Smooth muscle cell (in vitro differentiated cells): ENCODE data around the gene CAPN6. TPM values are rescaled to one million over a fixed set of nuclear protein-coding genes. Genes with fewer than 3 reads are reported as not detected.

Experiments used
- DNase-seq: peaks from one replicate; lab custom pipeline; 2025; ENCODE audit not compliant: unreplicated experiment; lab: John Stamatoyannopoulos, UW
- H2AFZ ChIP-seq: fragments of 200-600 bp; sonication (generic); 2 replicates; pipeline ENCODE4 v1.6.0; 2016; ENCODE audit warnings: antibody characterized with exemption, low read depth, mild to moderate bottlenecking
- H3F3A ChIP-seq: fragments of 200-600 bp; sonication (generic); 2 replicates; pipeline ENCODE4 v1.6.0; 2017; ENCODE audit warnings: antibody characterized with exemption, low read depth
- H3K27ac ChIP-seq: fragments of 200-600 bp; sonication (generic); 2 replicates; pipeline ENCODE4 v1.5.1; 2016; ENCODE audit warnings: low read depth, mild to moderate bottlenecking
- H3K27me3 ChIP-seq: fragments of 200-600 bp; sonication (generic); 2 replicates; pipeline ENCODE4 v1.6.1; 2016; ENCODE audit warnings: low read depth, mild to moderate bottlenecking
- H3K36me3 ChIP-seq: fragments of 200-600 bp; sonication (generic); 2 replicates; pipeline ENCODE4 v1.5.1; 2016; ENCODE audit warnings: low read depth
- H3K4me1 ChIP-seq: fragments of 200-600 bp; sonication (generic); 2 replicates; pipeline ENCODE4 v1.5.1; 2016; ENCODE audit warnings: low read depth
- H3K4me2 ChIP-seq: fragments of 200-600 bp; sonication (generic); 2 replicates; pipeline ENCODE4 v1.6.0; 2016; ENCODE audit warnings: mild to moderate bottlenecking
- H3K4me3 ChIP-seq: fragments of 200-600 bp; sonication (generic); 2 replicates; pipeline ENCODE4 v1.5.1; 2016; ENCODE audit warnings: mild to moderate bottlenecking
- H3K79me2 ChIP-seq: fragments of 200-600 bp; sonication (generic); 2 replicates; pipeline ENCODE4 v1.6.0; 2016; ENCODE audit warnings: low read depth, mild to moderate bottlenecking
- H3K9ac ChIP-seq: fragments of 200-600 bp; sonication (generic); 2 replicates; pipeline ENCODE4 v1.6.0; 2016; ENCODE audit warnings: low read depth
- H3K9me3 ChIP-seq: fragments of 200-600 bp; sonication (generic); replicated peaks from 2 replicates; pipeline ENCODE4 v1.5.1; 2016; ENCODE audit warnings: low read depth
- H4K20me1 ChIP-seq: fragments of 200-600 bp; sonication (generic); 2 replicates; pipeline ENCODE4 v1.6.0; 2016; ENCODE audit warnings: low read depth
- CTCF ChIP-seq: fragments of 200-600 bp; sonication (generic); IDR thresholded peaks from 2 replicates; pipeline ENCODE4 v1.5.1; 2017; ENCODE audit warnings: borderline replicate concordance, mild to moderate bottlenecking, antibody characterized with exemption; ENCODE audit not compliant: insufficient read depth, poor library complexity, severe bottlenecking
- WGBS: methylation state at CpG from one replicate; pipeline ENCODE4 v1.1.7; 2016; ENCODE audit warnings: low lambda C conversion rate; 5-methylcytosine and 5-hydroxymethylcytosine counted together
- polyA plus RNA-seq: library from polyadenylated mRNA; unstranded; fragments of >200 nt; fragmentation: Nextera tagmentation; extraction: Ambion mirVana; gene quantifications from 2 replicates; pipeline ENCODE4 v1.2.1, GENCODE V29; 2016
- total RNA-seq: library from RNA; depleted of rRNA; stranded (reverse); fragments of >200 nt; gene quantifications from 2 replicates; pipeline ENCODE4 v1.2.3, GENCODE V29; 2014

The CAPN6 gene
- total and polyA plus RNA-seq, 2 experiments from 2014 or later = 2.2 to 12.6 TPM

- 93% methylated on average over 2 of the region's 2 CpGs for WGBS
- H3K9me3 ChIP-seq = no peaks in the 10 kb centered on the region
- H3K79me2 ChIP-seq = no peaks in the 10 kb centered on the region
- H3K4me3 ChIP-seq = no peak overlapping the region
- H2AFZ ChIP-seq = no peak overlapping the region
- H3K27me3 ChIP-seq = peaks cover 22% of the 10 kb centered on the region
- no peak for DNase-seq
- H3K36me3 ChIP-seq = no peaks in the 10 kb centered on the region
- no peak for TF ChIP-seq CTCF
- no peaks in the 10 kb centered on the region for H4K20me1 ChIP-seq
- no peak overlapping the region for H3K27ac ChIP-seq
- no peaks in the 10 kb centered on the region for H3F3A ChIP-seq
- H3K9ac ChIP-seq = no peak overlapping the region
- peaks cover 28% of the 10 kb centered on the region for H3K4me1 ChIP-seq
- H3K4me2 ChIP-seq = no peak overlapping the region
These were observed 70.8 kb downstream of the CAPN6 start for GRCh38 chrX:111199505-111199904.

Other genes starting within 250 kb of the CAPN6 start
- 0.04 and 0.36 TPM in 2 replicates for gene PAK3, start 174.3 kb downstream of the CAPN6 start, total RNA-seq
- 0.14 and 0.17 TPM in 2 replicates for gene PAK3, start 174.3 kb downstream of the CAPN6 start, polyA plus RNA-seq
- gene DCX, start 141.7 kb upstream of the CAPN6 start, total RNA-seq = 0.09 and 0.18 TPM in 2 replicates
- gene DCX, start 141.7 kb upstream of the CAPN6 start, polyA plus RNA-seq = not detected in 2 replicates
- gene SERTM2, start 241.2 kb upstream of the CAPN6 start, total RNA-seq = 0.31 and 0.90 TPM in 2 replicates
- 0.55 TPM in 1 of 2 replicates, not detected in the other for gene SERTM2, start 241.2 kb upstream of the CAPN6 start, polyA plus RNA-seq